Tibial nerve (tissue), 4 donors: Measurements from ENCODE around the gene CARMIL1. TPM values are rescaled to one million over a fixed set of nuclear protein-coding genes. Genes with fewer than 3 reads are reported as not detected.

ENCODE experiments used
- DNase-seq, 2 donors: peaks; one replicate each; pipeline ENCODE4 v3.0.0-alpha.2; 2019; ENCODE audit warnings: low spot score in 2 of 2
- H3K27ac ChIP-seq, 4 donors: fragments of 200-600 bp; sonication (generic) in 3 of 4; one replicate each; pipeline ENCODE4 v1.5.1; 2017 to 2019; ENCODE audit warnings: mild to moderate bottlenecking in 1 of 4
- H3K27me3 ChIP-seq, 2 donors: fragments of 200-600 bp; sonication (generic) in 1 of 2; one replicate each; pipeline versions ENCODE4 v1.5.1 to v1.6.0; 2017 to 2019
- H3K36me3 ChIP-seq, 3 donors: fragments of 200-600 bp; sonication (generic); one replicate each; pipeline ENCODE4 v1.5.1; 2018 to 2019
- H3K4me1 ChIP-seq, 4 donors: fragments of 200-600 bp; sonication (generic) in 3 of 4; one replicate each; pipeline ENCODE4 v1.5.1; 2017 to 2019
- H3K4me3 ChIP-seq, 4 donors: fragments of 200-600 bp; sonication (generic) in 3 of 4; one replicate each; pipeline ENCODE4 v1.5.1; 2017 to 2019; ENCODE audit warnings: mild to moderate bottlenecking in 1 of 4, moderate library complexity in 1 of 4
- H3K9me3 ChIP-seq, 4 donors: fragments of 200-600 bp; sonication (generic) in 3 of 4; one replicate each; pipeline ENCODE4 v1.5.1; 2017 to 2019
- EP300 ChIP-seq, 2 donors: sonication (generic); formaldehyde crosslinking; IDR thresholded peaks; one replicate each; pipeline ENCODE4 v1.6.1; 2017; ENCODE audit warnings: antibody characterized with exemption in 2 of 2, mild to moderate bottlenecking in 1 of 2
- POLR2A ChIP-seq, 2 donors: fragments of 450-650 bp; IDR thresholded peaks; one replicate each; pipeline ENCODE4 v1.6.1; 2017; ENCODE audit warnings: antibody characterized with exemption in 2 of 2, mild to moderate bottlenecking in 2 of 2, moderate library complexity in 2 of 2
- WGBS, 2 donors: methylation state at CpG; one replicate each; pipeline ENCODE4 v1.1.5; 2018; 5-methylcytosine and 5-hydroxymethylcytosine counted together
- total RNA-seq, 4 donors: library from RNA; depleted of rRNA; stranded (reverse); fragments of >200 nt; gene quantifications; one replicate each; pipeline ENCODE4 v1.1.0, GENCODE V29; 2016
- TF ChIP-seq, protein P1 (sequence below), 5 experiments: fragments of 200-600 bp in 3 of 5; fragments of 450-650 bp in 2 of 5; sonication (generic) in 3 of 5; IDR thresholded peaks; one replicate each; pipeline ENCODE4 v1.5.1; 2016 to 2019; ENCODE audit warnings: antibody characterized with exemption in 5 of 5, mild to moderate bottlenecking in 3 of 5, moderate library complexity in 2 of 5

The CARMIL1 gene
- total RNA-seq, 4 donors from 2014 or later: 29.1 to 43.5 (median 34.1) TPM

GRCh38 chr6:25468881-25469280 is 189.7 kb downstream of the CARMIL1 start:
- Histone ChIP-seq H3K9me3 (no peaks in the 10 kb centered on the region), H3K4me1 (no peaks in the 10 kb centered on the region), H3K36me3 (no peaks in the 10 kb centered on the region), H3K27me3 (no peaks in the 10 kb centered on the region), H3K27ac (no peak overlapping the region), H3K4me3 (no peak overlapping the region)
- TF ChIP-seq EP300 (IDR thresholded peaks at IDR 0.05): no peak
- TF ChIP-seq, protein P1, sequence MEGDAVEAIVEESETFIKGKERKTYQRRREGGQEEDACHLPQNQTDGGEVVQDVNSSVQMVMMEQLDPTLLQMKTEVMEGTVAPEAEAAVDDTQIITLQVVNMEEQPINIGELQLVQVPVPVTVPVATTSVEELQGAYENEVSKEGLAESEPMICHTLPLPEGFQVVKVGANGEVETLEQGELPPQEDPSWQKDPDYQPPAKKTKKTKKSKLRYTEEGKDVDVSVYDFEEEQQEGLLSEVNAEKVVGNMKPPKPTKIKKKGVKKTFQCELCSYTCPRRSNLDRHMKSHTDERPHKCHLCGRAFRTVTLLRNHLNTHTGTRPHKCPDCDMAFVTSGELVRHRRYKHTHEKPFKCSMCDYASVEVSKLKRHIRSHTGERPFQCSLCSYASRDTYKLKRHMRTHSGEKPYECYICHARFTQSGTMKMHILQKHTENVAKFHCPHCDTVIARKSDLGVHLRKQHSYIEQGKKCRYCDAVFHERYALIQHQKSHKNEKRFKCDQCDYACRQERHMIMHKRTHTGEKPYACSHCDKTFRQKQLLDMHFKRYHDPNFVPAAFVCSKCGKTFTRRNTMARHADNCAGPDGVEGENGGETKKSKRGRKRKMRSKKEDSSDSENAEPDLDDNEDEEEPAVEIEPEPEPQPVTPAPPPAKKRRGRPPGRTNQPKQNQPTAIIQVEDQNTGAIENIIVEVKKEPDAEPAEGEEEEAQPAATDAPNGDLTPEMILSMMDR (IDR thresholded peaks at IDR 0.05): no peak
- TF ChIP-seq POLR2A (IDR thresholded peaks at IDR 0.05): no peak
- no peak for DNase-seq
- 96% methylated on average over 2 of the region's 2 CpGs for WGBS, 2 donors

- DNase-seq: no peak
- TF ChIP-seq, protein P1 (IDR thresholded peaks at IDR 0.05): no peak
- no peak for TF ChIP-seq POLR2A (IDR thresholded peaks at IDR 0.05)
- no peak for TF ChIP-seq EP300 (IDR thresholded peaks at IDR 0.05)
- no peaks in the 10 kb centered on the region for H3K4me1 ChIP-seq
- no peaks in the 10 kb centered on the region for H3K9me3 ChIP-seq
- H3K27me3 ChIP-seq: no peaks in the 10 kb centered on the region
- no peak overlapping the region for H3K4me3 ChIP-seq
- H3K36me3 ChIP-seq: no peaks in the 10 kb centered on the region
- H3K27ac ChIP-seq: no peak overlapping the region
Measured at GRCh38 chr6:25469797-25470388, 190.7 kb downstream of the CARMIL1 start.

DNA sequence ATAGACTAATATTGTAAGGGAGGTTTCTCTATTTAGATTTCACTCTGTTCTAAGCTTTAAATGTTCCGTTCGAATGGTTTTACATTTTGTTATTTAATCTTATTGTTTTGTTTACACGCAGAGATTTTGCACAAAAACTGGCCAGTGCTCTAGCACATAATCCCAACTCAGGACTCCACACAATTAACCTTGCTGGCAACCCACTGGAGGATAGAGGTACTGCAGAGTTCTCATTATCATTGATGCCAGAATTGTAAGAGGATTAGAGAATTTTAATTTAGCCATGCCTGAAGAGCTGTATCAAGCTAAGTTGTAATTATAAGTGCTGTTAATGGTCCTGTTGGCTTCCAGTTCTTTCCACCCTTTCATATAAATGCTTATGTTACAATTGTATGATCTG is 193.1 kb downstream of the CARMIL1 start:
- no peak overlapping the region for H3K27ac ChIP-seq
- no peaks in the 10 kb centered on the region for H3K36me3 ChIP-seq
- DNase-seq: no peak
- H3K27me3 ChIP-seq: no peaks in the 10 kb centered on the region
- no peak overlapping the region for H3K4me3 ChIP-seq
- no peaks in the 10 kb centered on the region for H3K9me3 ChIP-seq
- no peaks in the 10 kb centered on the region for H3K4me1 ChIP-seq
- TF ChIP-seq POLR2A (IDR thresholded peaks at IDR 0.05) (no peak), EP300 (IDR thresholded peaks at IDR 0.05) (no peak)
- TF ChIP-seq, protein P1 (IDR thresholded peaks at IDR 0.05): no peak
- WGBS, 2 donors: 93 to 95% methylated on average over 3 of the region's 3 CpGs

GRCh38 chr6:25472906-25473305 is 193.7 kb downstream of the CARMIL1 start:
- DNase-seq: no peak
- no peak for TF ChIP-seq EP300 (IDR thresholded peaks at IDR 0.05)
- TF ChIP-seq, protein P1 (IDR thresholded peaks at IDR 0.05): no peak
- TF ChIP-seq POLR2A (IDR thresholded peaks at IDR 0.05): no peak
- Histone ChIP-seq H3K27me3 (no peaks in the 10 kb centered on the region), H3K4me1 (no peaks in the 10 kb centered on the region), H3K4me3 (no peak overlapping the region), H3K27ac (no peak overlapping the region), H3K36me3 (no peaks in the 10 kb centered on the region), H3K9me3 (no peaks in the 10 kb centered on the region)
- WGBS, 2 donors: 80 to 89% methylated on average over 3 of the region's 3 CpGs

DNA sequence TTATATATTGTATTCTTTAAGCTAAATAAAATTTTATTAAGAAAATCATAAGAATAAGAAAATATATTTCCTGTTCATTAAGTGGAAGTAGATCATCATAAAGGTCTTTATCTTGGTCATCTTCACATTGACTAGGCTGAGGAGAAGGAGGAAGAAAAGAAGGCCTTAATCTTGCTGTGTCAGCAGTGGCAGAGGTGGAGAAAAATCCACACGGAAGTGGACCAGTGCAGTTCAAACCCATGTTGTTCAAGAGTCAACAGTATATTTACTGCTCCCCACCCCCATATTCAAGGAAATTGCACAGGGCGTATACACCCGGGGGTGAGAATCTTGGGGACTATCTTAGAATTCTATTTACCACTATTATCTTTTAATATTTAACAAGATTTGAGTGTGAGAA is 194.3 kb downstream of the CARMIL1 start:
- H3K36me3 ChIP-seq: no peaks in the 10 kb centered on the region
- H3K9me3 ChIP-seq: no peaks in the 10 kb centered on the region
- TF ChIP-seq, protein P1 (IDR thresholded peaks at IDR 0.05): no peak
- TF ChIP-seq EP300 (IDR thresholded peaks at IDR 0.05) (no peak), POLR2A (IDR thresholded peaks at IDR 0.05) (no peak)
- H3K27me3 ChIP-seq: no peaks in the 10 kb centered on the region
- WGBS, 2 donors: 85 to 90% methylated on average over 3 of the region's 3 CpGs
- DNase-seq: no peak
- H3K4me1 ChIP-seq: no peaks in the 10 kb centered on the region
- no peak overlapping the region for H3K4me3 ChIP-seq
- no peak overlapping the region for H3K27ac ChIP-seq
